NCI-H2029 treated with DMSO at 0.1 percent for 48 hours (cell line): ENCODE data around the gene ADAMTS15.

Experiments used
- DNase-seq: peaks from one replicate; lab custom pipeline; 2025; lab: John Stamatoyannopoulos, UW

The ADAMTS15 gene

GRCh38 chr11:130480711-130481140 is 32.3 kb downstream of the ADAMTS15 start:
- no peak for DNase-seq

GRCh38 chr11:130483124-130483523 is 34.7 kb downstream of the ADAMTS15 start:
- DNase-seq = no peak

- DNase-seq = no peak
Observed at GRCh38 chr11:130485983-130486382, 37.5 kb downstream of the ADAMTS15 start.

GRCh38 chr11:130486391-130486836 is 38.0 kb downstream of the ADAMTS15 start:
- no peak for DNase-seq

GRCh38 chr11:130486987-130487923 is 38.8 kb downstream of the ADAMTS15 start:
- no peak for DNase-seq

GRCh38 chr11:130487924-130488815 is 39.7 kb downstream of the ADAMTS15 start:
- DNase-seq = no peak

GRCh38 chr11:130488848-130489584 is 40.6 kb downstream of the ADAMTS15 start:
- DNase-seq = no peak

- DNase-seq = no peak
Observed at GRCh38 chr11:130489716-130490115, 41.3 kb downstream of the ADAMTS15 start.

GRCh38 chr11:130490682-130491449 is 42.4 kb downstream of the ADAMTS15 start:
- DNase-seq = no peak

GRCh38 chr11:130498181-130498580 is 49.7 kb downstream of the ADAMTS15 start:
- DNase-seq = no peak

GRCh38 chr11:130499828-130500227 is 51.4 kb downstream of the ADAMTS15 start:
- no peak for DNase-seq

GRCh38 chr11:130504317-130504716 is 55.9 kb downstream of the ADAMTS15 start:
- no peak for DNase-seq

GRCh38 chr11:130508913-130509312 is 60.5 kb downstream of the ADAMTS15 start:
- DNase-seq = no peak

GRCh38 chr11:130509942-130510341 is 61.5 kb downstream of the ADAMTS15 start:
- no peak for DNase-seq

GRCh38 chr11:130510407-130511006 is 62.1 kb downstream of the ADAMTS15 start:
- no peak for DNase-seq

- no peak for DNase-seq
Observed at GRCh38 chr11:130511765-130512164, 63.3 kb downstream of the ADAMTS15 start.

- DNase-seq = no peak
Observed at GRCh38 chr11:130512662-130513061, 64.2 kb downstream of the ADAMTS15 start.

- DNase-seq = peak; percentile 78
Observed at GRCh38 chr11:130513132-130513531, 64.7 kb downstream of the ADAMTS15 start.

- no peak for DNase-seq
Observed at GRCh38 chr11:130514316-130514715, 65.9 kb downstream of the ADAMTS15 start.

GRCh38 chr11:130514851-130515250 is 66.4 kb downstream of the ADAMTS15 start:
- no peak for DNase-seq
